Activated CD4-positive, alpha-beta T cell treated with anti-CD3 and anti-CD28 coated beads, Interleukin-2, amount 10 ng/mL, durations not matched to agents 24 days and 14 days (primary cell): ENCODE data around the gene CLEC4M. TPM values are rescaled to one million over a fixed set of nuclear protein-coding genes. Genes with fewer than 3 reads are reported as not detected.

ENCODE experiments used
- DNase-seq: peaks from one replicate; pipeline ENCODE4 v3.0.0; 2022
- H3K27ac Mint-ChIP-seq: one replicate; pipeline ENCODE4 v1.8.0; 2022; ENCODE audit warnings: mild to moderate bottlenecking, mixed read lengths
- H3K27me3 Mint-ChIP-seq: one replicate; pipeline ENCODE4 v1.8.0; 2022; ENCODE audit warnings: mixed read lengths
- H3K36me3 Mint-ChIP-seq: one replicate; pipeline ENCODE4 v1.8.0; 2022; ENCODE audit warnings: low read depth, mild to moderate bottlenecking, mixed read lengths
- H3K4me1 Mint-ChIP-seq: one replicate; pipeline ENCODE4 v1.8.0; 2021; ENCODE audit warnings: mixed read lengths
- H3K4me3 Mint-ChIP-seq: one replicate; pipeline ENCODE4 v1.8.0; 2022; ENCODE audit warnings: mild to moderate bottlenecking, moderate library complexity, mixed read lengths
- H3K9me3 Mint-ChIP-seq: one replicate; pipeline ENCODE4 v1.8.0; 2021; ENCODE audit warnings: mixed read lengths
- intact Hi-C: fragments of 100-400 bp; cut with micrococcal nuclease; formaldehyde crosslinking; loops from one replicate; pipeline ENCODE4 v1.15.1; 2023
- total RNA-seq: library from RNA; stranded (reverse); gene quantifications from 2 replicates; pipeline ENCODE4 v1.2.3, GENCODE V29; 2022

Gene CLEC4M
- total RNA-seq, 1 donor from 2014 or later, result not detected

DNA sequence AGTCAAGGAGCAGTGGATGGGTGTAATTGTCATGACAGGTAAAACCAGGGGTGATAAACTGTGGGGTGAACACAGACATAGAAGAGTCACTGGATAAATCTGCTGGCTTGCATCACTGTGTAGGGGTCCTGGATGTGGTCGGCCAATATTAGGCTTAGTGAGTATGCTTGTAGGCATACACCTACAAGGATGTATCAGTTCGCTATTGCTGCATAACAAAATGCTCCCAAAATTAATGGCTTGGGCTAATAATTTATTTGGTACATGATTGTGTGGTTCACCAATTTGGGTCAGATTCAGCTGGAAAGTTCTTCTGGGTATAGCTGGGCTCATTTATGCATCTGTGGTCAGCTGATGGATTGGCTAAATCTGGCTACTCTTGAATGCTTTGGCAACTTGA, 55.8 kb downstream of the CLEC4M start:
- Mint-ChIP-seq H3K27ac (no peak overlapping the region), H3K27me3 (peaks cover 36% of the 10 kb centered on the region), H3K4me3 (no peak overlapping the region), H3K9me3 (peaks cover 19% of the 10 kb centered on the region), H3K36me3 (peaks cover 2% of the 10 kb centered on the region), H3K4me1 (peaks cover 5% of the 10 kb centered on the region)
- intact Hi-C loops, result no loop called here
- no peak for DNase-seq

Other genes with a start within 250 kb of the CLEC4M start
- gene ZNF358, start 247.1 kb upstream of the CLEC4M start, total RNA-seq, result 5.1 and 5.7 TPM in 2 replicates
- 13.3 and 13.7 TPM in 2 replicates for gene MCOLN1, start 240.6 kb upstream of the CLEC4M start, total RNA-seq
- gene PNPLA6, start 227.5 kb upstream of the CLEC4M start, total RNA-seq, result 122 and 125 TPM in 2 replicates
- gene CAMSAP3, start 167.4 kb upstream of the CLEC4M start, total RNA-seq, result 0.09 and 0.69 TPM in 2 replicates
- gene XAB2, start 133.7 kb upstream of the CLEC4M start, total RNA-seq, result 51.0 and 51.6 TPM in 2 replicates
- gene PET100, start 133.4 kb upstream of the CLEC4M start, total RNA-seq, result 99.2 and 110 TPM in 2 replicates
- 1.3 and 1.5 TPM in 2 replicates for gene PCP2, start 129.5 kb upstream of the CLEC4M start, total RNA-seq
- 83.4 and 84.3 TPM in 2 replicates for gene STXBP2, start 126.1 kb upstream of the CLEC4M start, total RNA-seq
- not detected in 2 replicates for gene RETN, start 94.2 kb upstream of the CLEC4M start, total RNA-seq
- gene MCEMP1, start 86.2 kb upstream of the CLEC4M start, total RNA-seq, result not detected in 2 replicates
- gene TRAPPC5, start 82.4 kb upstream of the CLEC4M start, total RNA-seq, result 82.9 and 84.1 TPM in 2 replicates
- not detected in 2 replicates for gene FCER2, start 61.1 kb upstream of the CLEC4M start, total RNA-seq
- not detected in 2 replicates for gene CLEC4G, start 31.1 kb upstream of the CLEC4M start, total RNA-seq
- not detected in 2 replicates for gene CD209, start 15.7 kb upstream of the CLEC4M start, total RNA-seq
- 4.3 and 5.2 TPM in 2 replicates for gene EVI5L, start 67.0 kb downstream of the CLEC4M start, total RNA-seq
- 0.21 TPM in 2 replicates for gene PRR36, start 111.1 kb downstream of the CLEC4M start, total RNA-seq
- not detected in 2 replicates for gene LRRC8E, start 125.3 kb downstream of the CLEC4M start, total RNA-seq
- 46.7 and 47.6 TPM in 2 replicates for gene MAP2K7, start 140.6 kb downstream of the CLEC4M start, total RNA-seq
- 5.3 and 8.5 TPM in 2 replicates for gene TGFBR3L, start 151.6 kb downstream of the CLEC4M start, total RNA-seq
- 21.8 and 23.2 TPM in 2 replicates for gene SNAPC2, start 157.1 kb downstream of the CLEC4M start, total RNA-seq
- gene CTXN1, start 162.9 kb downstream of the CLEC4M start, total RNA-seq, result 1.8 and 2.0 TPM in 2 replicates
- gene TIMM44, start 180.4 kb downstream of the CLEC4M start, total RNA-seq, result 110 and 111 TPM in 2 replicates
- 191 and 193 TPM in 2 replicates for gene ELAVL1, start 242.4 kb downstream of the CLEC4M start, total RNA-seq